Astrocyte of the spinal cord (primary cell): Measurements from ENCODE around the gene RINL.

Experiments
- DNase-seq: peaks from one replicate; pipeline ENCODE4 v3.0.0; 2011; ENCODE audit warnings: low read depth, low spot score
- H3K4me3 ChIP-seq: 2 replicates; pipeline ENCODE4 v1.5.1; 2011; ENCODE audit warnings: low read depth, mild to moderate bottlenecking, low read length, moderate library complexity
- CTCF ChIP-seq: IDR thresholded peaks from 2 replicates; pipeline ENCODE4 v1.5.1; 2012; ENCODE audit warnings: low read depth, mild to moderate bottlenecking, low read length, inconsistent platforms
- in situ Hi-C: cut with HindIII; loops from 2 replicates; pipeline ENCODE4 v1.10.0; 2017; ENCODE audit warnings: low sequenced_read_pairs

The RINL gene

GRCh38 chr19:38918526-38918925, 40.5 kb upstream of the RINL start:
- no peak overlapping the region for H3K4me3 ChIP-seq
- in situ Hi-C loops = no loop called here
- no peak for TF ChIP-seq CTCF
- DNase-seq = no peak

- no peak overlapping the region for H3K4me3 ChIP-seq
- TF ChIP-seq CTCF = peak; percentile 16
- in situ Hi-C loops = no loop called here
- no peak for DNase-seq
These were observed 39.9 kb upstream of the RINL start for GRCh38 chr19:38917921-38918491.

- DNase-seq = no peak
- no peak overlapping the region for H3K4me3 ChIP-seq
- in situ Hi-C loops = no loop called here
- no peak for TF ChIP-seq CTCF
These were observed 39.4 kb upstream of the RINL start for GRCh38 chr19:38917516-38917915.

GRCh38 chr19:38915329-38916321, 37.5 kb upstream of the RINL start:
- H3K4me3 ChIP-seq = no peak overlapping the region
- TF ChIP-seq CTCF = no peak
- no peak for DNase-seq
- in situ Hi-C loops = no loop called here

GRCh38 chr19:38913958-38914357, 35.9 kb upstream of the RINL start:
- no peak for DNase-seq
- no peak overlapping the region for H3K4me3 ChIP-seq
- TF ChIP-seq CTCF = no peak
- in situ Hi-C loops = no loop called here

GRCh38 chr19:38912600-38913514, 34.8 kb upstream of the RINL start:
- no peak for DNase-seq
- no peak overlapping the region for H3K4me3 ChIP-seq
- in situ Hi-C loops = no loop called here
- TF ChIP-seq CTCF = no peak
